Measurements from ENCODE around the gene SYNE2. TPM values are rescaled to one million over a fixed set of nuclear protein-coding genes. Genes with fewer than 3 reads are reported as not detected.

SYNE2 gene
- total and polyA plus RNA-seq, 2 donors from 2014 or later, result 65.9 to 461 TPM

- no peak for TF ChIP-seq CTCF (IDR thresholded peaks at IDR 0.05; ENCODE audit: borderline replicate concordance, extremely low read depth, insufficient read depth)
- H3K4me3 ChIP-seq (ENCODE audit: low read length in 3 of 3), result no peak overlapping the region
- DNase-seq, result no peak
- no peak for FAIRE-seq
- H3K9me3 ChIP-seq (ENCODE audit: control insufficient read depth in 2 of 3, insufficient read depth in 1 of 3, low read length in 3 of 3), result no peaks in the 10 kb centered on the region
- no peak overlapping the region for H3K9ac ChIP-seq (ENCODE audit: low read length in 3 of 3)
- peaks cover 0 to 5% (median 2%) of the 10 kb centered on the region in 3 donors for H3K4me1 ChIP-seq (ENCODE audit: control insufficient read depth in 2 of 3, insufficient read depth in 2 of 3, low read depth in 1 of 3, low read length in 3 of 3)
- no peaks in the 10 kb centered on the region for H3K27me3 ChIP-seq (ENCODE audit: control insufficient read depth, insufficient read depth, low read length)
- intact Hi-C loops (cut with DNase I), result no loop called here
- H3K36me3 ChIP-seq (ENCODE audit: control insufficient read depth in 2 of 3, insufficient read depth in 3 of 3, low read length in 3 of 3), result peaks cover 0 to 18% (median 10%) of the 10 kb centered on the region in 3 donors
- H3K27ac ChIP-seq (ENCODE audit: low read depth in 2 of 2, low read length in 2 of 2), result no peak overlapping the region
Observed at GRCh38 chr14:63956326-63956725, 103.5 kb downstream of the SYNE2 start.

- DNase-seq (peak in 2 of 5 donors; percentile 19 to 44), FAIRE-seq (no peak)
- Histone ChIP-seq H3K4me3 (ENCODE audit: low read length in 3 of 3) (no peak overlapping the region), H3K27me3 (ENCODE audit: control insufficient read depth, insufficient read depth, low read length) (no peaks in the 10 kb centered on the region), H3K27ac (ENCODE audit: low read depth in 2 of 2, low read length in 2 of 2) (no peak overlapping the region), H3K36me3 (ENCODE audit: control insufficient read depth in 2 of 3, insufficient read depth in 3 of 3, low read length in 3 of 3) (peaks cover 0 to 11% (median 11%) of the 10 kb centered on the region in 3 donors), H3K4me1 (ENCODE audit: control insufficient read depth in 2 of 3, insufficient read depth in 2 of 3, low read depth in 1 of 3, low read length in 3 of 3) (peaks cover 0 to 2% (median 2%) of the 10 kb centered on the region in 3 donors), H3K9ac (ENCODE audit: low read length in 3 of 3) (no peak overlapping the region), H3K9me3 (ENCODE audit: control insufficient read depth in 2 of 3, insufficient read depth in 1 of 3, low read length in 3 of 3) (no peaks in the 10 kb centered on the region)
- intact Hi-C loops (cut with DNase I), result no loop called here
- TF ChIP-seq CTCF (IDR thresholded peaks at IDR 0.05; ENCODE audit: borderline replicate concordance, extremely low read depth, insufficient read depth), result no peak
Observed at GRCh38 chr14:63960926-63961567, 108.2 kb downstream of the SYNE2 start.

GRCh38 chr14:63962906-63963305, 110.1 kb downstream of the SYNE2 start:
- peak in 2 of 5 donors; percentile 49 to 83 for DNase-seq
- Histone ChIP-seq H3K4me1 (ENCODE audit: control insufficient read depth in 2 of 3, insufficient read depth in 2 of 3, low read depth in 1 of 3, low read length in 3 of 3) (peaks cover 0 to 2% (median 2%) of the 10 kb centered on the region in 3 donors), H3K9ac (ENCODE audit: low read length in 3 of 3) (no peak overlapping the region), H3K9me3 (ENCODE audit: control insufficient read depth in 2 of 3, insufficient read depth in 1 of 3, low read length in 3 of 3) (no peaks in the 10 kb centered on the region), H3K4me3 (ENCODE audit: low read length in 3 of 3) (no peak overlapping the region), H3K27ac (ENCODE audit: low read depth in 2 of 2, low read length in 2 of 2) (no peak overlapping the region), H3K27me3 (ENCODE audit: control insufficient read depth, insufficient read depth, low read length) (no peaks in the 10 kb centered on the region), H3K36me3 (ENCODE audit: control insufficient read depth in 2 of 3, insufficient read depth in 3 of 3, low read length in 3 of 3) (peaks cover 3 to 18% (median 9%) of the 10 kb centered on the region in 3 donors)
- no peak for FAIRE-seq
- TF ChIP-seq CTCF (IDR thresholded peaks at IDR 0.05; ENCODE audit: borderline replicate concordance, extremely low read depth, insufficient read depth), result no peak
- intact Hi-C loops (cut with DNase I), result no loop called here

Data from kidney (tissue), 14 donors.